Posterior cingulate gyrus (tissue), 11 donors: ENCODE results near the gene CHRNB1.

Source experiments
- DNase-seq, 10 donors: peaks; one replicate each; pipeline versions ENCODE4 v3.0.0 to v3.0.0-alpha.2; 2020 to 2021; ENCODE audit warnings: mixed read lengths in 3 of 10
- intact Hi-C: fragments of 100-400 bp; cut with DNase I; formaldehyde crosslinking; loops from one replicate; pipeline ENCODE4 v1.15.1; 2023

Gene CHRNB1, protein sequence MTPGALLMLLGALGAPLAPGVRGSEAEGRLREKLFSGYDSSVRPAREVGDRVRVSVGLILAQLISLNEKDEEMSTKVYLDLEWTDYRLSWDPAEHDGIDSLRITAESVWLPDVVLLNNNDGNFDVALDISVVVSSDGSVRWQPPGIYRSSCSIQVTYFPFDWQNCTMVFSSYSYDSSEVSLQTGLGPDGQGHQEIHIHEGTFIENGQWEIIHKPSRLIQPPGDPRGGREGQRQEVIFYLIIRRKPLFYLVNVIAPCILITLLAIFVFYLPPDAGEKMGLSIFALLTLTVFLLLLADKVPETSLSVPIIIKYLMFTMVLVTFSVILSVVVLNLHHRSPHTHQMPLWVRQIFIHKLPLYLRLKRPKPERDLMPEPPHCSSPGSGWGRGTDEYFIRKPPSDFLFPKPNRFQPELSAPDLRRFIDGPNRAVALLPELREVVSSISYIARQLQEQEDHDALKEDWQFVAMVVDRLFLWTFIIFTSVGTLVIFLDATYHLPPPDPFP

DNA sequence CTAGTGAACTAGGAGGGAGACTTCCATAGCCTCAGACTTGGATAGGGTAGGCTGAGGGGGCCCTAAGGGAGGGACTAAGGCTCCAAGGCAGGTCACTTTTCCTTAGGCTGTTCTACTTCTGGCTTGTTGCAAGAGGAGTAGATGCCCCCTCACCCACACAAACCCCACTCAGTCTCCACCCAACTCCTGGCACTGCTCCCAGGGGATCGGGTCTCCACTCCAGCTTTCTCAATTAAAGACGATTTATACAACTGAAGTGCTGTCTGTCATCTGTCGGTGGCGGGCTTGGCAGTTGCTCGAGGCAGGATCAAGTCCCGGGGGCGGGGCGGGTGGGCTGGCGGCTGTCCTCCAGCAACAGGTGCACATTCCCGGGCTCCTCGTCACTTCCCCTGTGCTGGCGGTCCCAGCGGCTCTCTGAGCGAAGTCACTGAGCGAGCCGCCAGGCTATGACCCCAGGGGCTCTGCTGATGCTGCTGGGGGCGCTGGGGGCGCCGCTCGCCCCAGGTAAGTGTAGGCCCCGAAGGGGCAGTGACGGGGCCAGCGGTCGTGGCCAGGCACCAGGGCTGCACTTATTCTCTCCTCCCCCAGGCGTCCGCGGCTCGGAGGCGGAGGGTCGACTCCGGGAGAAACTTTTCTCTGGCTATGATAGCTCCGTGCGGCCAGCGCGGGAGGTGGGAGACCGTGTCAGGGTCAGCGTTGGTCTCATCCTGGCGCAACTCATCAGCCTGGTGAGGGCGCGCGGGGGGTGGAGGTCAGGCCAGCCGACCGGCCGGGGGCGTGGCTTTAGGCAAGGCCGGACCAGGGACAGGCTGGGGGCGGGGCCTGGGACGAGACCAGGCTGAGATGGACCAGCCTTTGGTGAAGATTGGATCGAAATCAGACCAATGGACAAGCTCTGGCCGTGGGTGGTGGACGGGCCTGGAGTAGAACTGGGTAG is at the start of gene CHRNB1:
Gene CHRNB1 (plus strand): TSS at position 380 of the 937 bp plus-strand sequence. CDS start 67 bp downstream, at position 447.
- intact Hi-C loops = no loop called here
- peak; percentile 58 to 97 (median 76) for DNase-seq

- no peak for DNase-seq
- intact Hi-C loops = no loop called here
These were observed 48.7 kb upstream of the CHRNB1 start for GRCh38 chr17:7396147-7396546.

DNA sequence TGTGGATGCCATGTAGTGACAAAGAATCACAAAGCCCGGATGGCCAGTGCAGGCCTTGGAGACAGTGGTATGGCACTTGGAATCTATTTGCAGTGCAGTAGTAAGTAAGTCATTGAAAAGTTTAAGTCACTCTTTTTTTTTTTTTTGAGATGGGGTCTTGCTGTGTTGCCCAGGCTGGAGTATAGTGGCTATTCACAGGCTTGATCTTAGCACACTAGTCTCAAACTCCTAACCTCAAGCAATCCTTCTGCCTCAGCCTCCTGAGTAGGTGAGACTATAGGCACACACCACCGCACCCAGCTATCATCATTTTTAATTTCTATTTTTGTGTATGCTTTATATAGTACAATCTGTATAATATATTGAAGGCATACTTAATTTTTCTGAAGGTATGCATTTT is 46.2 kb upstream of the CHRNB1 start:
- intact Hi-C loops = no loop called here
- DNase-seq = peak in 1 of 10 donors; percentile 42

- intact Hi-C loops = loop anchor here (5.0 kb wide), 1 partner anchor 284 kb away; the partner anchor contains the start of genes TP53 and WRAP53
- DNase-seq = peak in 1 of 10 donors; percentile 67
These were observed 41.7 kb upstream of the CHRNB1 start for GRCh38 chr17:7403043-7403726.

GRCh38 chr17:7403727-7403976 is 41.2 kb upstream of the CHRNB1 start:
- intact Hi-C loops = loop anchor here (5.0 kb wide), 1 partner anchor 284 kb away; the partner anchor contains the start of genes TP53 and WRAP53

DNA sequence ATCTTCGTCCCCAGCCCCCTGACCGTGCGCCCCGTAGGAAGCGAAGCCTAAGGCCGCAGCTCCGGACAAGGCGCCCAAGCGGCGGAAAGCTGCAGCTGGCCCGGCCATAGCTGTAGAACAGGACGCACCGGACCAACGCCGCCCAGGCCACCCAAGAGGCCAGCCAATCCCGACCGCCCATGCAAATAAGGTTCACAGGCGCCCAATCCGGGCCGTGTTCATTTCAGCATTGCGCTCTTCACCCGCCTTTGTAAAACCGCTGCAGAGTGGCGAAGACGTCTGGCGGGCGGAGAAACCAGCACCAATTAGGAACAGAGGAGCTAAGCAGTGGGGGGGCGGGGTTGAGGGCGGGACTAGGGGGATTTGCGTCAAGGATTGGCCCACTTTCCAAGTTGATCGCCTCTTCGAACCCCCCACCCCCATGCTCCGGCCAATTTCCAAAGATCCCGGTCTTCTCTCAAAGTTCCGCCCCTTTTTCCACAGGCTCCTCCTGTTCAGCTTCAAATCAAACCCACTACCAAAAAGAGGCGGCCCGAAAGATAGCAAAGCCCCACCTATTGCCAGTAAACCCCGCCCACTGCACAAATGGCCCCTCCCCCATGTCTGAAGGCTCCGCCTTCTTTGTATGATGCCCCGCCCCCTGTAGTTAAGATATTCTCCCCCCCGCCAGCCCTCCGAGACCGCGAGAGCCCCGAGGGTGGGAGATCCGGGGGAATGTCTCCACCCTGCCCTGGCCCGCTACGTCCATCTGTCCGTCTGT is 40.7 kb upstream of the CHRNB1 start, which contains the start of gene TMEM256:
Gene TMEM256 (minus strand): TSS at position 121 of the 760 bp plus-strand sequence. CDS start 13 bp downstream, at position 108.
- intact Hi-C loops = loop anchor here (2.0 to 5.0 kb wide), 3 partner anchors 53 to 283 kb away; partner anchors contain the start of genes POLR2A, TP53 and WRAP53
- DNase-seq = peak; percentile 99 to 100 (median 100)

More at GRCh38 chr17:7403727-7403976, 41.2 kb upstream of the CHRNB1 start:
- no peak for DNase-seq

DNA sequence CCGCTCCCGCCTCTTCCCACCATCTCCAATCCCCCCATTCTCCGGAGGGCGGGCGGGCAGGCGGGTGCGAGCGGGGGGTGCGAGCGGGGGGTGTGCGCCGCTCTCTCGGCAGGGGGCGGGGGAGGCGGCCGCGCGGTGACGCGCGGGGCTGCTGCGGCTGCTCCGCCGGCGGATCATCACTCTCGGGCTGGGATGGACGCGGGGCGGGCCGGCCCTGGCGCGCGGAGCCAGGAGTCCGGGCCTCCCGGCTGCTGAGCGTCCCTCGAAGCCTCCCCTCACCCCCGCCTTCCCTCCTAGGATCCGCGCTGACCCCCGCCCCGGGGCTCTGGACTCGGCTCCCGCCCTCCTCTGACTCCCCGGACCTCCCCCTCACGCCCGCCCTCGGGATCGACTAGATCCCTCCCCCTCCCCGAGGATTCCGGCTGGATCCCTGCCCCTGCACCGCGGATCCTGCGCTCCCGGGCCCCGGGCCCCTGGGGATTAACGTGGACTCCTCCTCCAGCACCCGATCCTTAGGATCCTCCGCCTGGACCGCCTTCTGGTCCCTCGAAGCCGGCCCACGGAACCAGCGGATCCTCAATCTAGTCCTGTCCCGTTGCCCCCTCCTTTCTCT is 40.0 kb upstream of the CHRNB1 start:
- intact Hi-C loops = loop anchor here (2.0 to 5.0 kb wide), 3 partner anchors 54 to 282 kb away; partner anchors contain the start of genes POLR2A, TP53 and WRAP53
- peak in 6 of 10 donors; percentile 38 to 90 (median 81) for DNase-seq

DNA sequence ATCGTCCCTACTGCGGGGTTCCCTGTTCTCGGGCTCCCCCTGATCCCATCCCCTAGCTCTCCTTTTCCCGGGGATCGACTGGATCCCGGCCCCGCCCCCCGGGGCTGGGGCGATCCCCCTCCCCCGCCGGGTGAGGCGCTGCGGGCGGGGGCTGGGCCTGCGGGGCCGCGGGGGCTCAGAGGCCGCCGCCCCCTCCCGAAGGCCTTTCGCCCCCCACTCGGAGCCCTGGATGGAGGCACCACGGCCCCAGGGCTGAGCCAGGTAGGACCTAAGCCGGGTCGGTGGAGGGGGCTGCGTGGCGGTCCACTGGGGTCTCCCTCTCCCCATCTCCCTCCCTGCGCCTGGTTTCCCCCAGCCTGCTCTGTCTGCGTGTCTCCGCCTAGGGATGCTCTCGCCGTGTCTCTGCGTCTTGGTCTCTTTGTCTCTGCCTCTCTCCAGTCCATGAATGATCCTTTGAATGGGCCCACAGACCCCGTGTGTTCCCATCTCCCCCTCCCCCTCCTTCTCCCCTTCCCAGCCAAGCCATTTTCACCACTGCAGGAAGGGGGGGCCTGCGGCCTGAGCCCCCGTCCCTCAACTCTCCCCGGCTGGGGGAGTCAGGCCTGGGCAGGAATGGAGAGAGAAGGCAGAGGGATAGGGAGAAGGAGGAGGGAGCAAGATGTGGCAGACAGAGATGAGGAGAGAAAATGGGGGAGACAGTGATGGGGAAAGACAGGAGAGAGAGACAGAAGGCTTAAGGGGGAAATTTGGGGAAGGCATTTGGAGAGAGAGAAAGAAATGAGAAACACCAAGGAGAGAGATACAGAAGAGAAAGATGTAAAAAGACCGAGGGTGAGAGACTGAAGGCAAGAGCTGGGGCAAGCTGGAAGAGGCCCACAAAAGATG is 39.3 kb upstream of the CHRNB1 start:
- intact Hi-C loops = loop anchor here (2.0 kb wide), 2 partner anchors 55 to 79 kb away; partner anchors contain the start of gene POLR2A
- DNase-seq = no peak

DNA sequence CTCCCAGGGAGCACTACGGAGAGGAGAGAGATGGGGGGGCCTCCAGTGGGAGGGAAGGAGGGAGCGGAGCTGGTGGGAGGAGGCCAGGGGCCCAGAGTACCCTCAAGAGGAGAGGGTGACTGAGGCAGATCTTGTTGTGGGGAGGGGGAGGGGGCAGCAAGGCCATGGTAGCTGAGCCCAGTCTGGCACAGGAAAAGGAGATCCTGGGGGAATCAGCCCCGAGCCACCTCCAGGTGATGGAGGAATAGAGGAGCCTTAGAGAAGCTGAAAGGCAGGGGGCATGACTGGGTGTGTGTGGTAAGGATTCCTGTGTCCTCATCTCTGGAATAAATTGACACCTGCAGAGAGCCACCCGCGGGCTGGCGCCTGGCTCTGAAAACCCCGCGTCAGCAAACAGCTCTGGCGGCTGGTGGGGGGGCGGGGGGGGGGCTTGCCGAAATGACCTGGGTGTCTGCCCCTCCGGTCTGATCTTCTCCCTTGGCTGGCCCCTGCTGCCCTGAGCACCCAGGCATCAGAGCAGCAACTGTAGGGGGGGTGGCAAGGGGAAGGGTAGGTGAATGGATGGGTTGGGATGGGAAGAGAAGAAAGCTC is 38.5 kb upstream of the CHRNB1 start:
- intact Hi-C loops = no loop called here
- DNase-seq = no peak

GRCh38 chr17:7407082-7407481 is 37.8 kb upstream of the CHRNB1 start:
- intact Hi-C loops = no loop called here
- DNase-seq = peak in 1 of 10 donors; percentile 72

- intact Hi-C loops = no loop called here
- no peak for DNase-seq
These were observed 37.2 kb upstream of the CHRNB1 start, which contains the start of gene NLGN2 for GRCh38 chr17:7407485-7408251. Gene NLGN2, plus strand, starts transcription at chr17:7407845. Its CDS starts 411 bp downstream, at chr17:7408256.

DNA sequence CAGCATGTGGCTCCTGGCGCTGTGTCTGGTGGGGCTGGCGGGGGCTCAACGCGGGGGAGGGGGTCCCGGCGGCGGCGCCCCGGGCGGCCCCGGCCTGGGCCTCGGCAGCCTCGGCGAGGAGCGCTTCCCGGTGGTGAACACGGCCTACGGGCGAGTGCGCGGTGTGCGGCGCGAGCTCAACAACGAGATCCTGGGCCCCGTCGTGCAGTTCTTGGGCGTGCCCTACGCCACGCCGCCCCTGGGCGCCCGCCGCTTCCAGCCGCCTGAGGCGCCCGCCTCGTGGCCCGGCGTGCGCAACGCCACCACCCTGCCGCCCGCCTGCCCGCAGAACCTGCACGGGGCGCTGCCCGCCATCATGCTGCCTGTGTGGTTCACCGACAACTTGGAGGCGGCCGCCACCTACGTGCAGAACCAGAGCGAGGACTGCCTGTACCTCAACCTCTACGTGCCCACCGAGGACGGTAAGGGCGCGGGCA is 36.6 kb upstream of the CHRNB1 start:
- DNase-seq = no peak
- intact Hi-C loops = no loop called here

DNA sequence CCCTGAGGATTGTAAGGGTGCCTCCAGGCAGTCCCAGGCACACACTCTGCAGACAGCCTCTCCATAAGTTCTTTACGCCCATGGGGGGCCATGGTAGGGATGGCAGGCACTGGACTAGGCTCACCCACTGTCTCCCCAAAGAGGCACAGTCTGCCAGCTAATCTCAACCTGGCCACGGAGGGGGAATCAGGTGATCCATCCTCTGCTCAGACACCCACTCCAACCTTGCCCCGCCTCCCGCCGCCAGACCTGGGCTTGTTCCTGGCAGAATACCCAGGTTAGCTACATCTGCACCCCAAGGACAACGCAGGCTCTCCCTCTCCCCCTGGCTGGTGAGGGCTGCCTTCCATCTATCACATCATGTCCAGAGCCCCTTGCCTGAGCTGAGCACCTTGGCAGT is 36.0 kb upstream of the CHRNB1 start:
- intact Hi-C loops = no loop called here
- no peak for DNase-seq

DNA sequence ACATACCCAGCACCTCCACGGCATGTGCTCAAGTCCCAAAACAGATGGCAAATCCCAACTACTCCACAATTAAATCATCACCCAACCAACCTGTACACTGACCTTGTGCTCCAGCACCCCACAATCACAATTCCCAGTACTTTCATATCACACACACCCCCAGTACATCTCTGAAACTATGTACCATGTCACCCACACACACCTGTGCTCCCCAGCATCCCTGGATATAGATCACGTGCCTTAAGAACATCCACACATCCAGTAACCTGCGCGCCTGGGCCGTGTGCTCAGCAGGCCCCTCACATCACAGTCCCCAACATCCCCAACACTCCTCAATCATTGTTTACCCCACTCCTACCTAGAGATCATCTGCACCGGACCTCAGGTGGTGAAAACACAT is 35.1 kb upstream of the CHRNB1 start:
- intact Hi-C loops = no loop called here

GRCh38 chr17:7410634-7411426 is 34.0 kb upstream of the CHRNB1 start:
- no peak for DNase-seq
- intact Hi-C loops = no loop called here

More for the DNA sequence above, 35.1 kb upstream of the CHRNB1 start:
- DNase-seq = no peak

- no peak for DNase-seq
- intact Hi-C loops = no loop called here
These were observed 33.5 kb upstream of the CHRNB1 start for GRCh38 chr17:7411427-7411750.
